Activated CD4-positive, CD25-positive, alpha-beta regulatory T cell treated with anti-CD3 and anti-CD28 coated beads, Interleukin-2, amount 50 U/mL, for 72 hours (primary cell): Measurements from ENCODE around the gene CALN1.
"Not testable (repeated sequence)": the region's sequence is repeated elsewhere in the genome, so short reads cannot be mapped to it uniquely, and the experiment has no call there.

ENCODE experiments used
- DNase-seq: peaks from one replicate; pipeline ENCODE4 v3.0.0; 2021

Gene CALN1

DNA sequence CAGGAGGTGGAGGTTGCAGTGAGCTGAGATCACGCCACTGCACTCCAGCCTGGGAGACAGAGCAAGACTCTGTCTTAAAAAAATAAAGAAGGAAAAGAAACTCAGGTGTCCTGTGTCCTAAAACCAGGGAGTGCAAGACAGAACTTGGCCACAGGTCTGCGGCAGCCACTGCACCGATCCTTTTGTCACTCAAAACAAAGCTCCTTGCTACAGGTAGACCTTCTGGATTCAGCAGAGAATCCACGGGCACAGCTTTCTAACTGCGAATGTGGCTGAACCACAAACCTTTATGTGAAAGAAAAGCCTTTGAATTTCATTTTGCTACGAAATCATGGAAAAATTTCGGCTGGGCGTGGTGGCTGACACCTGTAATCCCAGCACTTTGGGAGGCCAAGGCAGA, 634.9 kb downstream of the CALN1 start:
- no peak for DNase-seq

- no peak for DNase-seq
These were observed 635.4 kb downstream of the CALN1 start for GRCh38 chr7:71776726-71777125.

GRCh38 chr7:71775648-71776047, 636.5 kb downstream of the CALN1 start:
- no peak for DNase-seq

GRCh38 chr7:71772779-71773178, 639.4 kb downstream of the CALN1 start:
- DNase-seq, result no peak

DNA sequence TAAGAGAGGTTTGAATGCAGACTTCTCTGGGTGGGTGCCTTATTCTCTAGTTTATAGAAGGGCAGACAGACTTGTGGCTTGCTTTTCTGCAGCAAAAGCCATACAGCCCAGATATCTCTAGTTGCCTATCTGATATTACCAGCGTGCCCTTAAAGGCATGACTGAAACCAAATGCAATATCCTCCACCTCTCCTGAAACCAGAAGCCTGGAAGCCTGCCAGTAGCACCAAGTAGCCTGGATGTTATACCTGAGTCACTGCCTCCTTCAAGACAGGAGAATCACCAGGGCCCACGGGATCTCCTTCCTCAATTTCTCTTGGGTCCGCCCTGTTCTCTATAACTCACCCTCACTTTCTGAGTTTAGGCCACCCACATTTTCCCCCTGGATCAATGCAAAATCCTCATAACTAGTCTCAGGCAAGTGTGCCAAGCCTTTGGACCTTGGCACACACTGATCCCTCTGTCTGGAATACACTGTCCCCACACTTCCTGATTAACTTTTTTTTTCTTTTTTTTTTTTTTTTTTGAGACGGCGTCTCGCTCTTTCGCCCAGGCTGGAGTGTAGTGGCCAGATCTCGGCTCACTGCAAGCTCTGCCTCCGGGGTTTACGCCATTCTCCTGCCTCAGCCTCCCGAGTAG, 641.8 kb downstream of the CALN1 start:
- no peak for DNase-seq

DNA sequence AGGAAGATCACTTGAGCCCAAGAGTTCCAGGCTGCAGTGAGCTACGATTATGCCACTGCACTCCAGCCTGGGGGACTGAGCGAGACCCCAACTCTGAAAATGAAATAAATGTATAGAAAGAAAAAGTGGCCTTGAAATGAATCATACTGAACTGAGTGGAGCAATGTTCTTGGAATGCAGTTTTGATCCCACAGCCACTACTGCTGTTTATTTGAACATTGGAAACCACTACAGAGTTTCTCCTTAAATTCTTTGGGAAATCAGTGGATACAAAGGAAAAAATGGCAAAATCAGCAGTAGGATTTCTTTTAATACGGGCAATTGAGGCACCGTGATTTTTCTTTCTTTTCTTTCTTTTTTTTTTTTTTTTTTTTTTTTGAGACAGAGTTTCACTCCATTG, 642.8 kb downstream of the CALN1 start:
- DNase-seq, result no peak

DNA sequence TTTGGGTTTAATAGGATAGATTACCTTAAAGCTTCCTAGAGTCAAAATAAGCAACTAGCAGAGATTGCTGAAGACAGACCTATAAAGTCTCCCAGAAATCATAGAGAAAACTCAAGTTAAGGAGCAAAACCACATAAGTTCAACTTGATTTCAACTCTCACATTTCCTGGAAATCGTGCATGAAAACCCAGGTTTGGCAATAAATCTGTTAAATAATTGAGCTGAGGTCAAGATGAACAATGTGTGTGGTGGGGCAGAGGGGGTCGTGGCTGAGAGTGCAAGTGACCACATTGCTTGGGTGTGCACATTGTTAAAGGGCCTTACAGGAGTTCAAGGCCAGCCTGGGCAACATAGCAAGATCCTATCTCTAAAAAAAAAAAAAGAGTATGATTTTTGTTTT, 643.7 kb downstream of the CALN1 start:
- no peak for DNase-seq

GRCh38 chr7:71766016-71766415, 646.1 kb downstream of the CALN1 start:
- no peak for DNase-seq

- no peak for DNase-seq
These were observed 650.8 kb downstream of the CALN1 start for GRCh38 chr7:71761336-71761735.

DNA sequence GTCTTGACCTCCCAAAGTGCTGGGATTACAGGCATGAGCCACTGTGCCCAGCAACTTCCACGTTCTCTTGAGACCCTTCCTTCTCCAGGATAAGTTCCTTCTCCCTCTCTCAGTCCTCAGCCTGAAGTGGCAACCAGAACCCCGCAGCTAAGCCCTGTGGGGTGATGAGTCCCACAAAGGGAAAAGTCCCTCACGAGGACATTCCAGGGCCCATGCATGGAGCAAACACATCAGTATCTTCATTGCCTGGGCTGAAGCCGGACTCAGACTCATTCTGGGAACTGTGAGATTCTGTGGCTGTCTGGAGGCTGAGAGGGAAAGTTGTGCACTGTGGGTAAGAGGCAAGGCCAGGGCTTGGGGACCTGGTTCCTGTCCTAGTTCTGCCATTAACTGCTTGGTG, 657.3 kb downstream of the CALN1 start:
- DNase-seq, result no peak

- DNase-seq, result no peak
These were observed 658.0 kb downstream of the CALN1 start for GRCh38 chr7:71753956-71754664.

- DNase-seq, result no peak
These were observed 658.9 kb downstream of the CALN1 start for GRCh38 chr7:71753236-71753635.

GRCh38 chr7:71752171-71752935, 659.8 kb downstream of the CALN1 start:
- peak; percentile 47 for DNase-seq

- DNase-seq, result no peak
These were observed 661.8 kb downstream of the CALN1 start for GRCh38 chr7:71750290-71750689.

- no peak for DNase-seq
These were observed 666.1 kb downstream of the CALN1 start for GRCh38 chr7:71746006-71746405.

- no peak for DNase-seq
These were observed 672.0 kb downstream of the CALN1 start for GRCh38 chr7:71740174-71740560.

GRCh38 chr7:71739520-71740173, 672.5 kb downstream of the CALN1 start:
- DNase-seq, result no peak

GRCh38 chr7:71737931-71738540, 674.1 kb downstream of the CALN1 start:
- DNase-seq, result not testable (repeated sequence)

- peak; percentile 36 for DNase-seq
These were observed 676.1 kb downstream of the CALN1 start for GRCh38 chr7:71735961-71736556.

GRCh38 chr7:71733107-71733870, 678.8 kb downstream of the CALN1 start:
- peak; percentile 69 for DNase-seq

DNA sequence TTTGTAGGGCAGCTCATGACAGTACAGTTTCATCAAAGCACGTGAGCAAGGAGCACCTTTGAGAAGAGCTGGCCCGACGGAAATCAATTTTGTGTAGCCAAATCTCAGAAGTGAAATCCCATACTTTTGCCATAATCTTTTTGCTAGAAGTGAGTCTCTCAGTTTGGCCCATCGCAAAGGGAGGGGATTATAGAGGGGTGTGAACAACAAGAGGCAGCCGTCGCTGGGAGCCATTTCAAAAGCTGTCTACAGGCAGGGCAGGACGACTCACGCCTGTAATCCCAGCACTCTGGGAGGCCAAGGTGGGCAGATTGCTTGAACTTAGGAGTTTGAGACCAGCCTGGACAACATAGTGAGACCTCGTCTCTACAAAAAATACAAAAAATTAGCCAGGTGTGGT, 680.4 kb downstream of the CALN1 start:
- no peak for DNase-seq
